ENCODE results near the gene ELFN2. TPM values are rescaled to one million over a fixed set of nuclear protein-coding genes. Genes with fewer than 3 reads are reported as not detected.

Gene ELFN2
- polyA plus RNA-seq, 3 donors, result 0.01 TPM; not detected in 2

- Mint-ChIP-seq H3K4me1 (peaks cover 14% of the 10 kb centered on the region), H3K9me3 (peaks cover 3 to 13% (median 11%) of the 10 kb centered on the region in 7 donors), H3K27ac (no peak overlapping the region), H3K36me3 (peaks cover 0 to 2% of the 10 kb centered on the region in 2 donors), H3K27me3 (ENCODE audit: low read depth in 3 of 3) (peaks cover 21 to 32% (median 25%) of the 10 kb centered on the region in 3 donors), H3K4me3 (no peak overlapping the region)
- no peak overlapping the region for H2AFZ ChIP-seq (ENCODE audit: insufficient read depth, low read depth, low read length, poor library complexity, severe bottlenecking)
- WGBS (ENCODE audit: insufficient coverage), result 95% methylated on average over 4 of the region's 4 CpGs
- no peak overlapping the region for H3K4me3 ChIP-seq (replicated peaks in 1 of 3; ENCODE audit: low read depth in 2 of 3, low read length in 3 of 3)
- TF ChIP-seq, protein P1, sequence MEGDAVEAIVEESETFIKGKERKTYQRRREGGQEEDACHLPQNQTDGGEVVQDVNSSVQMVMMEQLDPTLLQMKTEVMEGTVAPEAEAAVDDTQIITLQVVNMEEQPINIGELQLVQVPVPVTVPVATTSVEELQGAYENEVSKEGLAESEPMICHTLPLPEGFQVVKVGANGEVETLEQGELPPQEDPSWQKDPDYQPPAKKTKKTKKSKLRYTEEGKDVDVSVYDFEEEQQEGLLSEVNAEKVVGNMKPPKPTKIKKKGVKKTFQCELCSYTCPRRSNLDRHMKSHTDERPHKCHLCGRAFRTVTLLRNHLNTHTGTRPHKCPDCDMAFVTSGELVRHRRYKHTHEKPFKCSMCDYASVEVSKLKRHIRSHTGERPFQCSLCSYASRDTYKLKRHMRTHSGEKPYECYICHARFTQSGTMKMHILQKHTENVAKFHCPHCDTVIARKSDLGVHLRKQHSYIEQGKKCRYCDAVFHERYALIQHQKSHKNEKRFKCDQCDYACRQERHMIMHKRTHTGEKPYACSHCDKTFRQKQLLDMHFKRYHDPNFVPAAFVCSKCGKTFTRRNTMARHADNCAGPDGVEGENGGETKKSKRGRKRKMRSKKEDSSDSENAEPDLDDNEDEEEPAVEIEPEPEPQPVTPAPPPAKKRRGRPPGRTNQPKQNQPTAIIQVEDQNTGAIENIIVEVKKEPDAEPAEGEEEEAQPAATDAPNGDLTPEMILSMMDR (IDR thresholded peaks at IDR 0.05), result no peak
- no peaks in the 10 kb centered on the region for H3K79me2 ChIP-seq (ENCODE audit: insufficient read depth, low read length)
- H3K27me3 ChIP-seq (ENCODE audit: control insufficient read depth in 2 of 2, insufficient read depth in 2 of 2, low read length in 2 of 2), result peaks cover 0 to 9% of the 10 kb centered on the region in 2 donors
- H3K4me2 ChIP-seq (replicated peaks; ENCODE audit: extremely low read depth, low read length, poor library complexity, severe bottlenecking), result no peak overlapping the region
- H3K9me3 ChIP-seq (replicated peaks in 1 of 2; ENCODE audit: control insufficient read depth in 1 of 2, insufficient read depth in 1 of 2, low read length in 2 of 2), result peaks cover 5 to 7% of the 10 kb centered on the region in 2 donors
- H3K36me3 ChIP-seq (replicated peaks in 1 of 2; ENCODE audit: control insufficient read depth in 1 of 2, insufficient read depth in 2 of 2, low read length in 2 of 2), result no peaks in the 10 kb centered on the region
- H3K9ac ChIP-seq (ENCODE audit: insufficient read depth, low read length, poor library complexity, severe bottlenecking), result no peak overlapping the region
- DNase-seq, result no peak
- H3K4me1 ChIP-seq (ENCODE audit: control insufficient read depth in 1 of 2, insufficient read depth in 2 of 2, low read length in 2 of 2), result peaks cover 9 to 15% of the 10 kb centered on the region in 2 donors
- intact Hi-C loops (cut with micrococcal nuclease), result no loop called here
- no peak overlapping the region for H3K27ac ChIP-seq (ENCODE audit: low read depth in 1 of 2, low read length in 2 of 2)
- H4K20me1 ChIP-seq (ENCODE audit: insufficient read depth, low read length), result no peaks in the 10 kb centered on the region
Observed at GRCh38 chr22:37440875-37441274, 13.6 kb upstream of the ELFN2 start.

DNA sequence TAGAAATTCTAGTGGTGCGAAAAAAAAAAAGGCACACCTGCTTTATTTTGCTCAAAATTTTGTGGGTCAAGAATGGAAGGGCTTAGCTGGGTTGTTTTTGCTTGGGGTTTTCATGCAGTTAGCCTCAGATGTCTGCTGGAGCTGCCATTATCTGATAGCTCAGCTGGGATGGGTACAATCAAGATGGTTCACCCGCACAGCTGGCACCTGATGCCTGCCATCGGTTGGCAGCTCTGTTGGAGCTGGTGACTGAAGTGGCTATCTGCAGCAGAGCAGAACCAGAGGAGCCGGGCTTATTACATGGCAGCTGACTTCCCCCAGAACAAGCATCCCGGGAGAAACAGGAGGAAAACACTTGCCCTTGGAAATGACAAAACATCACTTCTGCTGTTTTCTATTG lies 12.1 kb upstream of the ELFN2 start:
- Histone ChIP-seq H2AFZ (ENCODE audit: insufficient read depth, low read depth, low read length, poor library complexity, severe bottlenecking) (no peak overlapping the region), H3K9ac (ENCODE audit: insufficient read depth, low read length, poor library complexity, severe bottlenecking) (no peak overlapping the region), H3K27me3 (ENCODE audit: control insufficient read depth in 2 of 2, insufficient read depth in 2 of 2, low read length in 2 of 2) (peaks cover 0 to 9% of the 10 kb centered on the region in 2 donors), H3K4me2 (replicated peaks; ENCODE audit: extremely low read depth, low read length, poor library complexity, severe bottlenecking) (no peak overlapping the region), H3K36me3 (replicated peaks in 1 of 2; ENCODE audit: control insufficient read depth in 1 of 2, insufficient read depth in 2 of 2, low read length in 2 of 2) (no peaks in the 10 kb centered on the region), H3K79me2 (ENCODE audit: insufficient read depth, low read length) (no peaks in the 10 kb centered on the region), H3K9me3 (replicated peaks in 1 of 2; ENCODE audit: control insufficient read depth in 1 of 2, insufficient read depth in 1 of 2, low read length in 2 of 2) (peaks cover 5 to 7% of the 10 kb centered on the region in 2 donors), H3K4me1 (ENCODE audit: control insufficient read depth in 1 of 2, insufficient read depth in 2 of 2, low read length in 2 of 2) (peaks cover 9 to 15% of the 10 kb centered on the region in 2 donors), H3K4me3 (replicated peaks in 1 of 3; ENCODE audit: low read depth in 2 of 3, low read length in 3 of 3) (no peak overlapping the region), H3K27ac (ENCODE audit: low read depth in 1 of 2, low read length in 2 of 2) (no peak overlapping the region), H4K20me1 (ENCODE audit: insufficient read depth, low read length) (no peaks in the 10 kb centered on the region)
- TF ChIP-seq, protein P1 (IDR thresholded peaks at IDR 0.05), result no peak
- Mint-ChIP-seq H3K4me1 (peaks cover 14% of the 10 kb centered on the region), H3K27ac (no peak overlapping the region), H3K36me3 (peaks cover 0 to 2% of the 10 kb centered on the region in 2 donors), H3K27me3 (ENCODE audit: low read depth in 3 of 3) (peaks cover 19 to 34% (median 22%) of the 10 kb centered on the region in 3 donors), H3K4me3 (peak overlapping the region in 1 of 2 donors; percentile 2), H3K9me3 (peaks cover 3 to 13% (median 11%) of the 10 kb centered on the region in 7 donors)
- WGBS (ENCODE audit: insufficient coverage), result 88% methylated on average over 4 of the region's 5 CpGs
- intact Hi-C loops (cut with micrococcal nuclease), result no loop called here
- DNase-seq, result no peak
